LNCaP clone FGC (cell line): ENCODE data around the gene POLR2E.
"Not testable (repeated sequence)": the region's sequence is repeated elsewhere in the genome, so short reads cannot be mapped to it uniquely, and the experiment has no call there.

ENCODE experiments used
- DNase-seq: peaks from one replicate; pipeline ENCODE4 v3.0.0-alpha.2; 2011; ENCODE audit warnings: low read depth
- H3K4me3 ChIP-seq: 2 replicates; pipeline ENCODE4 v1.5.1; 2011; ENCODE audit warnings: mild to moderate bottlenecking, low read depth, low read length, control low read depth
- TF ChIP-seq, protein P1 (sequence below): IDR thresholded peaks from 2 replicates; pipeline ENCODE4 v1.5.1; 2012; ENCODE audit warnings: mild to moderate bottlenecking; ENCODE audit not compliant: control insufficient read depth, insufficient read depth; ENCODE audit errors: extremely low read depth

Gene POLR2E

DNA sequence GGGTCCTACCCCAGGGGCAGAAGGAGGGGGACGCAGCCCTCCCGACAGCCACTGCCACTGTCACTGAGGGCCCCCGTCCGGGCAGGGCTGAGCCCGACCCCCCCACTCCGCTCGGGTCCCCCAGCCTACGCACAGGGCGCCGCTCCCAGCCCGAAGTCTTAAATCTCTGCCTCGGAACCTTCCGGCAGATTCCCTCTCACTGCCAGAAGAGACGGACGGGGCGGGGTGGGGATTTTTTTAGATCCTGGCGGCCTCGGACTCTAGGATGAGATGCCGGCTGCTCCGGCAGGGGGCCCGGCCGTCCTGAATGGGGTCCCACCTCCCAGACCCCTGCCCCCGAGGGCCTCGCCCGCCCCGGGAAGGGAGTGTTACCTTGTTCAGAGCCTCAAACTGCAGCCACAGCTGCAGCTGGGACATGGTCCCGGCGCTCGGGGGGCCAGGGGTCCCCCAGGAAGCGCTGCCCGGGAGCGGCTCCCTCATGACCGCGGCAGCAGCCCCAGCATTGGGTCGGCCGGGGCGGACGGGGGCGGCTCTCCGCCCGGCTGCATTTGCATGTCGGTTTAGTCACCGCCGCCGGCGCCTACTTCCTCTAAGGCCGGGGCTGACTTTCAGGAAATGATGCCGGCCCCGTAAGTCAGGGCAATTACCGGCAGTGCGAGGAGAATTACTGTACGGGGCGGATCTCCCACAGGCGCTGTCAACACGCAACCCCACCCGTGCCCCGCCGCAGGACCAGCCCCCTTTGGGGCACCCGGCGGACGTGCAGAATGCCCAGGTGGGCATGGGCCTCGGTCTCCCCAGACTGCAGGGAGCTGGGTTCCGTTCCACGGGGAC is 36.8 kb upstream of the POLR2E start:
- H3K4me3 ChIP-seq = no peak overlapping the region
- TF ChIP-seq, protein P1, sequence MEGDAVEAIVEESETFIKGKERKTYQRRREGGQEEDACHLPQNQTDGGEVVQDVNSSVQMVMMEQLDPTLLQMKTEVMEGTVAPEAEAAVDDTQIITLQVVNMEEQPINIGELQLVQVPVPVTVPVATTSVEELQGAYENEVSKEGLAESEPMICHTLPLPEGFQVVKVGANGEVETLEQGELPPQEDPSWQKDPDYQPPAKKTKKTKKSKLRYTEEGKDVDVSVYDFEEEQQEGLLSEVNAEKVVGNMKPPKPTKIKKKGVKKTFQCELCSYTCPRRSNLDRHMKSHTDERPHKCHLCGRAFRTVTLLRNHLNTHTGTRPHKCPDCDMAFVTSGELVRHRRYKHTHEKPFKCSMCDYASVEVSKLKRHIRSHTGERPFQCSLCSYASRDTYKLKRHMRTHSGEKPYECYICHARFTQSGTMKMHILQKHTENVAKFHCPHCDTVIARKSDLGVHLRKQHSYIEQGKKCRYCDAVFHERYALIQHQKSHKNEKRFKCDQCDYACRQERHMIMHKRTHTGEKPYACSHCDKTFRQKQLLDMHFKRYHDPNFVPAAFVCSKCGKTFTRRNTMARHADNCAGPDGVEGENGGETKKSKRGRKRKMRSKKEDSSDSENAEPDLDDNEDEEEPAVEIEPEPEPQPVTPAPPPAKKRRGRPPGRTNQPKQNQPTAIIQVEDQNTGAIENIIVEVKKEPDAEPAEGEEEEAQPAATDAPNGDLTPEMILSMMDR = no peak
- DNase-seq = no peak

DNA sequence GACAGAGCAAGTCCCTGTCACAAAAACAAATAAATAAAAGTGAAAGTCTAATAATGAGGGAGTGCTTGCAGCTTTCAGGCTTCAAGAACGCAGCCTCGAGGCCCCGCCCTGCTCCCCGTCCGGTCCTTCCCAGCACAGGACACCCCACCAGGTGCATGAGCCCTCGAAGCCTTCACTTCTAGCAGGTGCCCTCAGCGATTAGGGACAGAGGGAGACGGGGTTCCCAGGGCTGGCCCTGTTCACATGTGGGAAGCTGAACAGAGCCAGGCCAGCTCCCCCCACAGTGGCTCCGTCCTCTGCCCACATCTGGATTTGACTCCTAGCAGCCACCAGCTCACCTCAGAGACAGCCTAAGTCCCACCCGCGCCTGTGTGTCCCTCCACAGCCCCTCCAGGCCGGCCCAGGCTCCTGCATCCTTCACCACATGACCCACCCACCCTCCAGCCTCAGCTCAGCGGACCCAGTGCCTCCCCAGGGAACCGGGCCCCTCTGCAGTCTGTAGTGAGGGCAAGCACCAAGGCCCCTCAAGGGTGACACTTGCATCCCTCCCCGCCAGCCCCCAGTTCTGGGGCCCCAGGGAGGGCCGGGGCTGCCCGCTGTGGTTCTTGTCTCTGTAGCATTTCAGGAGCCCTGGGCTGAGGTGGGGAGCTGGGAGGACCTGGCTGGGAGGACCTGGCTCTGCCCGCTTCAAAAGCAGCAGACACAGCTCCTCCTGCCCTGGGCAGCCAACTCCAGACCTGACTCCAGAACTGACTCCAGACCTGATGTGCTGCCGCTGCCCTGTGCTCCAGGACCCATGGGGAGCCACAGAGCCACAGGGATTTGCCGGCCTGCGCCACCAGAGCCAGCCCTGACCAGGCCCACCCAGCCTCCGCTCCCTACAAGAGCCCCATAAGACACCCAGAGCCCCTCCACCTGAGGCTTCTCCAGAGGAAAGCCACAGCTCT is 35.9 kb upstream of the POLR2E start:
- no peak for DNase-seq
- H3K4me3 ChIP-seq = no peak overlapping the region
- TF ChIP-seq, protein P1 = no peak

DNA sequence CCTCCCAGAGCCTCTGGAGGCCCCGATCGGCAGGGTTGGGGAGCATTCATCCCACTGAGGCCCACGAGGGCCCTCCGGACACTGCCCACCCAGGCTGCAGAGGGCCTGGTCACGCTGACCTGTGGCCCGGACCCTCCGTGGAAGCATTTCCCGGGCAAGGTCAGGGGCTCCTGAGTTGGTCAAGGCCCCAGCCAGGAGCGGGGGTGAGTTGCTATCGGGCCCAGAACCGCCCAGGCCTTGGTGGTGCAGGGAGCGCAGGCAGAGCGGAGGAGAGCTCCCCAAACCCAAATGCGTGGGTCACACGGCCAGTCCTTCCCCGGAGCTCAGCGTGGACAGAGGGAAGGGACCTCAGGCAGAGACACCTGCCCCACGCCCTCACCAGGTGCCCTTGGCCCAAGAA is 34.4 kb upstream of the POLR2E start:
- TF ChIP-seq, protein P1 = no peak
- no peak overlapping the region for H3K4me3 ChIP-seq
- DNase-seq = no peak

DNA sequence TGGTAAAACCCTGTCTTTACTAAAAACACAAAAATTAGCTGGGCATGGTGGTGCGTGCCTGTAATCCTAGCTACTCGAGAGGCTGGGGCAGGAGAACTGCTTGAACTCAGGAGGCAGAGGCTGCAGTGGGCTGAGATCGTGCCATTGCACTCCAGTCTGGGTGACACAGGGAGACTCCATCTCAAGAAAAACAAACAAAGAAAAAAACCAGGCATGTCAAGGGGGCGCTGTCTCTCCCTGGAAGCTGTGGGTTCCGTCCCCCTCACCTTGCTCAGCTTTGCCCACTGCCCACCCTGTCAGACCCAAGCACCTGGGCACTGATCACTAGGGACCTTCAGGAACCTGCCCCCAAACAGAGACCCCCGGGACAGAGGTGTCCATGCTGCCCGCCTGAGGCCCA is 33.9 kb upstream of the POLR2E start:
- not testable (repeated sequence) for H3K4me3 ChIP-seq, DNase-seq

DNA sequence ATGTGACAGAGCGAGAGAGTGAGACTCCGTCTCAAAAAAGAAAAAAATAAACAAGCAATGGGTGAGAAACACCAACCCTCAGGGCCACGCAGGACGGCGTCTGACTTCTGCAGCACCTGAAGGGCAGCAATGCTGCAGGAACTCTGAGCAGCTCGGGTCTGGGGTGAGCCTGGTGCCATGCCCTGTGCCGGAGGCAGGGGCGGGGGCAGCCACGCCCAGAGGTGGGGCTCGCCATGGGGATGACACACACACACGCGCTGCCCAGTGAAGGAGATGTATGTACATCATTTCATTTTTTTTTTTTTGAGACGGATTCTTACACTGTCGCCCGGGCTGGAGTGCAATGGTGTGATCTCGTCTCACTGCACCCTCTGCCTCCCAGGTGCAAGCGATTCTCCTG is 32.9 kb upstream of the POLR2E start:
- DNase-seq = no peak
- TF ChIP-seq, protein P1 = no peak
- no peak overlapping the region for H3K4me3 ChIP-seq

DNA sequence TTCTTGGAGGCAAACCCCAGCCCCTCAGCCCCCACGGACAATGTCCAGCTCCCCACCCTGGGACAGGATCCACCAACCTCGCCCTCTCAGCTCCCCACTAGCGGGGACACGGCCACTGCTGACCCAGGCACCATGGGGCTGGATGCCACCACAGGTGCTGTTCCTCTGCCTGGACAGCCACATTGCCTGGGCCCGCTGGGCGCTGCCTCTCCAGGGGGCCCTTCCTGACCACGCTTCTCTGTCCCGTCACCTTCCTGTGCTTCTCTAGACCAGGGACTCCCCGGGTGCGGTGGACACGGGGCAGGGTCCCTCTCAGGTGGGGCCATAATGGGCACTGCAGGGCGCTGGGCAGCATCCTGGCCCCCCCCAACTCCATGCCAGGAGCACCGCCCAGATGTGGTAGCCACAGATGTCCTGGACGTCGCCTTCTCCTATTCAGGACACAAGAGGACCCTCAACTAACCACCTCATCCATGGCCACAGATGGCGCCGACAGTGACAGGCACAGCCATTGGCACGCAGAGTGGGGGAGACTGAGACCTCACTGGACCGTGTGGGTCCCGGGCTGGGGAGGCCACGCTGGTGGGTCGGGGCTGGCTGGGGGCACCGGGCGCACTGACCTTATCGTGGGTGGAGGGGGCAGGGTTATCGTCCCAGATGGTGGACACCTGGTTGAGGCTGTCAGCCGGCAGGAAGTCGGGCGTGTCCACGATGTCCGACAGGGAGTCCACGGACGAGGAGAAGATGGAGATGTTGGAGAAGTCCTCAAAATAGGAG is 32.0 kb upstream of the POLR2E start:
- DNase-seq = no peak
- TF ChIP-seq, protein P1 = no peak
- H3K4me3 ChIP-seq = no peak overlapping the region
